Kidney tubule cell (primary cell): Measurements from ENCODE around the gene PNMA8A.
A peak's percentile ranks its signal among the peaks of the same experiment; 100 is the strongest.
"Not testable (repeated sequence)": the region's sequence is repeated elsewhere in the genome, so short reads cannot be mapped to it uniquely, and the experiment has no call there.

ENCODE experiments used
- DNase-seq: peaks from one replicate; pipeline ENCODE4 v3.0.0-alpha.2; 2018; ENCODE audit warnings: low spot score

PNMA8A gene

DNA sequence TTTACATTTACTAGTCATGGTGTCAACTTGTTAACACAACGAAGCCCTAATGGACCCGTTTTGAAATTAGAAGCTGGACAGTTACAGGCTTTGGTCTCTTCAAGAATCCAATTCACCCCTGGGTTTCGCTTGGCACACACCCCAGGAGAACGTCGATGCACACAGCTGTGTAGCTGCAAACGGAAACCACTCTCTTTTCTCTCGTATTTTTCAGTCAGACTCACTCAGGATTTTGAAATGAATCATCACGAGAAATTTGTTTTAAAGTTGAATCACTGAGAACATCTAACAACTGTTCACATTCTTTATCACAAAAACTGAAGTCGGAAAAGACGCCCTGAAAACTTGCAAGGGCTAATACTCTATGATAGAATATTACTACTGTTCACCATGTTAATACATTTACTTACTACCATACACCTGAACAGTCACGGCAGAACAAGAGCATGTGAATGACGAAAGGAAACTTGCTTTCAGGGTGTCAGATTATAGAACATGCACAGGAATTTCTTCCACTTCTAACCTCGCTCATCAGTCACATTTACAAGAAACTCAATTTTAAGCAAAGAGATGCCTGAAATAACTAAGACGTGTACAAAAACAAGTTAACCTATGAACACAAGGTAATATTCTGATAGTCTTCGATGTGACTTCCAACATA lies 4.7 kb downstream of the PNMA8A start:
- peak; percentile 24 for DNase-seq

DNA sequence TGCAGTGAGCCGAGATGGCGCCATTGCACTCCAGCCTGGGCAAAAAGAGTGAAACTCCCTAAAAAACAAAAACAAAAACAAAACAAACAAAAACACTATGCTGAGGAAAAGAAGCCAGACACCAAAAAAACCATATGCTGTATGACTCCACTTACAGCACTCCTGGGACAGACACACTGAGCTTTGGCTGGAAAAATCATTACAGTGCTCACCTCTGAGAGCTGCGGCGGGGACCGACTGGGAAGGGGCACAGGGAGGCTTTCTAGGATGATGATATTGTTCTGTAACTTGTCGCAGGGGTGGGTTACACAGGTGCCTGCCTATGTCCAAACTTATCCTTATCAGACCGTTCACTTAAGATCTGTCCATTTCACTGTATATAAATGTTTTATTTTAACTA lies 7.8 kb downstream of the PNMA8A start:
- no peak for DNase-seq

DNA sequence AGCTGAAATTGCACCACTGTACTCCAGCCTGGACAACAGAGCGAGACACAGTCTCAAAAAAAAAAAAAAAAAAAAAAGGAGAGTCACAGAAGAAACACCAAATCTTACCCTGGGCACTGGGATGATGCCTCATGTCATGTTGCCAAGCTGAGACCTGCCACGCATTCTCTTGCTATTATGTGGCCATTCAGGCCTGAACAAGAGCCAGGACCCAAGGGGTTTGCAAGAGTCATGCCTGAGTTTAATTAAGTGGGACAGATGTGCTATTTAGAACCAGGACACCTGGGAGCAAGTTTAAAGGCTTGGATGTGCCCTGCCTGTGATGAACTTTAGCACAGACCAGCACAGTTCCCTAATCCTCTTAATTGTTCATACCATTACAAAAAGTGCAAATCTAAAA lies 9.8 kb downstream of the PNMA8A start:
- no peak for DNase-seq

DNA sequence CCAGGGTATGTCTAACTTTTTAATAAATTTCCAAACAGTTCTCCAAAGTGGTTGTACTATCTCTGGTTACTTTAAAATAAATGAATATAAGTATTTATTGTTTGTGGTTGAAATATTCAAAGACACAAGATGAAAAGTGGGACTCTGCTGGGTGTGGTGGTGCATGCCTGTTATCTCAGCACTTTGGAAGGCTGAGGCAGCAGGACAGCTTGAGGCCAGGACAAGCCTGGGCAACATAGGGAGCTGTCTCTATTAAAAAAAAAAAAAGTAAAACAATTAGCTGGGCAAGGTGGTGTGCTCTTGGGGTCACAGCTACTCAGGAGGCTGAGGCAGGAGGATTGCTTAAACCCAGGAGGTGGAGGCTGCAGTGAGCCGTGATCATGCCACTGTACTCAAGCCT lies 10.4 kb downstream of the PNMA8A start:
- no peak for DNase-seq

DNA sequence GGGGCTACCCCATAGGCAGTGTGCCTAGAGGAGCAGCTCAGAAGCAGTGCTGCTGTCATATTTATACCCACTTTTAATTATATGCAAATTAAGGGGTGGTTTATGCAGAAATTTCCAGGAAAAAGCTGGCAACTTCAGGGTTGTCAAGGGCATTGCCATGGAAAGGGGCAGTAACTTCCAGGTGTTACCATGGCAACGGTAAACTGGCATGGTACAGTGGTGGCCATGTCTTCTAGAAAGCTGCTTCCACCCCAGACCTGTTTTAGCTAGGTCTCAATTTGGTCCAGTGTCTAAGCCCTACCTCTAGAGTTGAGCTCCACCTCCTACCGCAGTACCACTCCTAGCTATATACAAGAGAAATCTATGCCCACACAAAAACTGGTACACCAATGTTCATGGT lies 11.3 kb downstream of the PNMA8A start:
- no peak for DNase-seq

DNA sequence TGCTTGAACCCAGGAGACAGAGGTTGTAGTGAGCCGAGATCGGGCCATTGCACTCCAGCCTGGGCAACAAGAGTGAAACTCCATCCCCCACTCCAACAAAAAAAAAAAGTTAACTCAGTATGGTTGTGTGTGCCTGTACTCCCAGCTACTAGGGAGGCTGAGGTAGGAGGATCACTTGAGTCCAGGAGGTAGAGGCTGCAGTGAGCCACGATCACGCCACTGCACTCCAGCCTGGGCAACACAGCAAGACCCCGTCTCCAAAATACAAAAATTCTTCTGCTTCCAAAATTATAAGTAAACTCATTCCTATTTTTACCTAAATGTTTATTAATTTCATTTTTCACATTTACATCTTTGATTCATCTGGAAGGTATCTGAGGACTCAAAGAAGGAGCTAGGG lies 14.4 kb downstream of the PNMA8A start:
- DNase-seq, result no peak

DNA sequence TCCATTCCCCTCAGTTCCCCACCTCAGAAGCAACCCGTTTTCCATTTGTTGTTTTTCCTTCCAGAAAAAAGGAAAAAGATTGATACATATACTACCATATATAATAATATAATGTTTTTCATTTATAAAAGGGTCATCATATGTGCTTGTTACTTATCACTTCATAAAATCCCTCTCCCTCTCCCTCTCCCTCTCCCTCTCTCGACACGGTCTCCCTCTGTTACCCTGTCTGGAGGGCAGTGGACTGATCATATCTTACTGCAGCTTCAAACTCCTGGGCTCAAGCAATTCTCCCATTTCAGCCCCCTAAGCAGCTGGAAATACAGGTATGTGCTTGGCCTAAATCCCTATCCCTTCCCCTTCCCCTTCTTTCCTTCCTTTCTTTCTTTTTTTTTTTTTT lies 17.1 kb downstream of the PNMA8A start:
- no peak for DNase-seq

DNA sequence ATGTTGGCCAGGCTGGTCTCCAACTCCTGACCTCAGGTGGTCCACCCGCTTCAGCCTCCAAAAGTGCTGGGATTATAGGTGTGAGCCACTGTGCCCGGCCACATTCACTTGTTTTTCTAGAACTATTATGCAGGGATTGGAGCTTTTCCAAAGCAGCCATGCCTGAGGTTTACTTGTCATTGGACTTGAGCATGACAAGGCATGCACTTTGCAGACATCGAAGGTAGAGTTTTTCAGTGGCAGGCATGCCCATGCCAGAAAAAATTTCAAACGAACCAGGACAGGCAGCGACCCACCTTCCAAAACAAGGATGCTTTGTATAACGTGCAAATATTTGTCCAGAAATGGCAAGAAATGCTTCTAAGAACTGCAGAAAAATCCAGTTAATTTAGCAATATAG lies 17.7 kb downstream of the PNMA8A start:
- no peak for DNase-seq

DNA sequence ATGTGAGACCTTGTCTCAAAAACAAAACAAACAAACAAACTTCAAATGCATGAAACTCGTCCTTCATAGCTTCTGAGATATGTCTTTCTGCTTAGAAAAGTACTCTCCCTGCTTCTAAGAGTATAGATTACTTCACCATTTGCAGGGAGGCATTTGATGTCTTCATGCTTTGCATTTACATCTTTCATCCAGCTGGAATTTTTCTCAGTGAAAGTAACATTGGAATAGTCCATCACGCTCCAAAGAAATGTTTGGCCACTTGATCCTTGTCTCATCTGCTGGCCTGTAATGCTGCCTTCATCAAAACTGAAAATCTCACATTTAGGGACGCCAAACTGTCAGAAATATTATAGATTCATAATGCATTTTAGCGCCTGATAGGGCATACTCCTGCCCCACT lies 19.2 kb downstream of the PNMA8A start:
- DNase-seq, result no peak

DNA sequence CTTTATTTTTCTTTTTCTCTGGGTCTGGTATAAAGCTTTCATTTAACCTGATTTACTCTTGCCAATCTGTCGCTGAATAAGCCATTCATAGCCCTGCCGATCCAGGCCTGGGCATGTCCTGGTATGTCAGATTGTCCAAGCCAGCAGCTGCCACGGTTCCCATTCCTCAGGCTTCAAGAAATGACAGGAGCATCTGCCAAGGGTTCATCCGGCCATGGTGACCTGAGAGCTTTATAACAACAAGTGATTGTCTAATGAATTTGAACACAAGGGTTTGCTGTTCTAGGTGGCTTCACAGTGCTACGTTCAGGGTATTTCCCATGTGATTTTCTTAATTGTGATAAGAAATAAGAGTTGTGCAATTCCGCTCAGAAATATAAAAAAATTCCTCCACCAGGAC lies 20.0 kb downstream of the PNMA8A start:
- no peak for DNase-seq

DNA sequence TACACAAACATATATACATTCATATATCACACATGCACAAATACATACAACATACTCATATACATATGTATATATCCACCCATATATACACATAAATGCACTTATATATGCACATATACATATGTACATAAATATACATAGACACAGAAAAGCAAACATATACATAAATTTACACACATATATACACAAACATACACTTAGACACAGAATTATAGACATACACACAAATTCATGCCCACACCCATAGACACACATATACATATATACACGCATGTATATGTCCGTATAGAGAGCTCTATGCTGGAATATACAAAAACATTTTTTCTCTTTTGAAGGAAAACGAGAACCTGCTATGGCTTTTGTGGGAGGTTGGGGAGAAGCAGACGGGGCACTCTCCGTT lies 20.6 kb downstream of the PNMA8A start:
- no peak for DNase-seq

DNA sequence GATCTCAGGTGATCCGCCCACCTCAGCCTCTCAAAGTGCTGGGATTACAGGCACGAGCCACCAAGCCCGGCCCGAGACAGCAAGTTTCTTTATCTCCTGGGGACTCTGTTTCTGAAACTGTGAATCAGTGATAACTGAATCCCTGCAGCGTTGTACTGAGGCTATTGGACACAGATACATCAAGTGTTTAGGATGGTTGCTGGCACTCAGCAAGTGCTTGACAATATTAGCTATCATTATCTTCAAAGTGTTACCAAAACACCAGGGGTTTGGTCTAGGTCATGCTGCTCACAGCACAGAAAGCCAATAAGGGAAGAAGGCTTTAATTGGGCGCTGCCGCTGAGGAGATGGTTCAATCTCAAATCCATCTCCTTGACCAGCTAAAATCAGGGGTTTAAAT lies 22.1 kb downstream of the PNMA8A start:
- no peak for DNase-seq

DNA sequence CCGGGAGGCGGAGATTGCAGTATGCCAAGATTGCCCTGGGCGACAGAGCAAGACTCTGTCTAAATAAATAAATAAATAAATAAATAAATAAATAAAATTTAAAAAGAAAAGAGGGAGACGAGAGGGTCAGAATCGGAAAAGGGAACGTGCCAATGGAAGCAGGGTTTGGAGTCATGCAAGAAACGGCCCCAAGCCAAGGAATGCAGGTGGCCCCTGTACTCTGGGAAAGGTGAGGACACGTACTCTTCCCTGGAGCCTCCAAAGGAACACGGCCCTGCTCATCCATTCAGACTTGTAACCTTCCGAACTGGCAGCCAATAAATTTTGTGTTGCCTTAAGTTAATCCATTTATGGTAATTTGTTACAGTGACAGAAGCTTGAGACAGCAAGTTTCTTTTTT lies 22.8 kb downstream of the PNMA8A start:
- no peak for DNase-seq

DNA sequence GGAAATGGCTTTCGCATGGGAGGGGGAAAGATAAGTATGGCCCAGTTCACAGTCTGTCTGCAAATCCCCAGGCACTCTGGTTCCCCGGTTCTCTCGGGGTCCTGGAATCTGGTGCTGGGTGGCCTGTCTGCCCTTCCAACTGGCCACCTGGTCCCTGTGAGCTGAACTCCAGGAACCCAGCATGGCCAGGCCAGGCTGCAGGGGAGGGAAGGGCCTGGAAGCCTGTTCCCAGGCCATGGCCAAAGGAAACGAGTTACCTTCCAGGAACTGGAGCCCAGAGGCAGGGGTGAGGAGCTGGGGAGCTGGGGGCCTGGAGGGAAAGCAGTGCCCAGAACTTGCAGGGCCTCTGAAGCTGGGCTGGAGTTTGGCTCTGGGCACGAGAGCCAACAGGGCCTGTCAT lies 23.5 kb downstream of the PNMA8A start:
- no peak for DNase-seq

DNA sequence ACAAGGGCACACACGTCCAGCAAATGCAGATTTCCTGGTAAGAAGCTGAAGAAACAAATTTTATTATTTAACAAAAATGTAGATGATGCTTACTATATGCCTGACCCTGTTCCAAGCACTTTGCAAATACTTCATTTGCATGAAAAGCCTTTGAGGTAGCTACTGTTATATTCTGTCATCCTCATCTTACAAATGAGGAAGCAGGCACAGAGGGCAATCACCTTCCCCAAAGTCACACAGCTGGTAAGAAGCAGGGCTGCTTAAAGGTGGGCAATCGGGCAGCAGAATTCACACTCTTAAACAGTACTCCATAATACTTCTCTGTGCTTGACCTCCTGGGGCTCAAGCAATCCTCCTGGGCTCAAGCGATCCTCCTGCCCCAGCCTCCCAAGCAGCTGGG lies 24.4 kb downstream of the PNMA8A start:
- no peak for DNase-seq

DNA sequence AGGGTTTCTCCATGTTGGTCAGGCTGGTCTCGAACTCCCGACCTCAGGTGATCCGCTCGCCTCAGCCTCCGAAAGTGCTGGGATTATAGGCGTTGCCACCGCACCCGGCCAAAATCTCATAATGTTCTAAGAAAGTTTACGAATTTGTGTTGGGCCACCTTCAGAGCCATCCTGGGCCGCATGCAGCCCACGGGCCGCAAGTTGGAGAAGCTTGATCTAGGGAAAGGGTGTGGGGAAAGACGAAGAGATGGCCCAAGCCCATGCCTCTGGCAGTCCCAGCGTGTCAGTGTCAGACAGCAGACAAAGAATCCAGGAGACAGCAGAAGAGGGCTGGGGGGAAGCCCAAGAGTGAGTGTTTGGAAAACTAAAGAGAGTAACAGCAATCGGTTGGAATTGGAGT lies 25.3 kb downstream of the PNMA8A start:
- no peak for DNase-seq

DNA sequence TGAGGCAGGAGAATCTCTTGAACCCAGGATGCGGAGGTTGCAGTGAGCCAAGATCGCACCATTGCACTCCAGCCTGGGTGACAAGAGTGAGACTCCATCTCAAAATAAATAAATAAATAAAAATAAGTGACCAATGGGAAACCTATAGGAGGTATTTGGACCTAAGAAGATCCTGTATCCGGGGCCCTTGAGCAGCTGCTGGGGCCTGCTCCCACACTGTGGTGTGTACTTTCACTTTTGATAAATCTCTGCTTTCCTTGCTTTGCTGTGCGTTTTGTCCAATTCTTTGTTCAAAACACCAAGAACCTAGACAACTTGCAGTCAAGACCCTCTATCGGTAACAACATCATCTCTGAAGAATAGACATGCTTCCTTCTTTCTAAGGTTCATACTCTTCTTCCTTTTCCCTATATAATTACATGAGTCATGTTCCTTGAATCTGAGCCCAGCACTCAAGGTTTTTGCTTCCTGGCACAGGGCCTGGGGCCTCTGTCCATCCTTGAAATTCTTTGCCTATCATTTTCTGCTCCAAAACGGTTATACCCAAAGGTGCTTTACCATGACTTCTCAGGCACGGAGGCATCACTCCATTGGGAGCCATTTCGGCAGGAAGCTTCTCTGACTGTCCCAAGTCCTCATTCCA lies 28.4 kb downstream of the PNMA8A start:
- peak; percentile 61 for DNase-seq

DNA sequence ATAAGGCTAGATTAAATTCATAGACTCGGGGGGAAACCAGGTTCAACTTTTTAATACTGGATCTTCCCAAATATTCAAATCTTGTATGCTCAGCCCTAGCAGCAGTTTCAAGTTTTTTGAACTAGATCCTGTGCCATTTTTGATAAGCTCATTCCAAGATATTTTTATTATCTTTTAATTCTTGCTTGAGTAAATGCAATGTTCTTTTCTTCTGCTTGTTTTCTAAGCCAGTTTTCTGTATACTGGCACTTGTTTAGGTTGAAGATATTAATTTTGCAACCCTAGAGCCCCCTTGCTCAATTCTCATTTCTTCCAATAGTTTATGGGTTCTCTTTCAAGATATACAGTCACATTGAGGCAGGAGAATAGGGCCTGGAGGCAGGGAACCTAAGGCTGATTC lies 29.5 kb downstream of the PNMA8A start:
- DNase-seq, result no peak

DNA sequence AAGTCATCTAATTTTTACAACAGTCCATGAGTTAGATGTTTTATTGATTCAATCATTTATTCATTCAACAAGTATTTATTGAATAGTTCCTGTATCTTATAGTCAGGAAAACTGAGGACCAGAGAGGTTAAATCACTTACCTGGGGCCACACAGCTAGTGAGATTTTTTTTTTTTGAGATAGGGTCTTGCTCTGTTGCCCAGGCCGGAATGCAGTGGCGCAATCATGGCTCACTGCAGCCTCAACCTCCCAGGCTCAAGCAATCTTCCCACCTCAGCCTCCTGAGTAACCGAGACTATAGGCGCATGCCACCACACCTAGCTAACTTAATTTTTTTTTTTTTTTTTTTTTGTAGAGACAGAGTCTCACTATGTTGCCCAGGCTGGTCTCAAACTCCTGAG lies 35.7 kb downstream of the PNMA8A start:
- DNase-seq, result not testable (repeated sequence)

DNA sequence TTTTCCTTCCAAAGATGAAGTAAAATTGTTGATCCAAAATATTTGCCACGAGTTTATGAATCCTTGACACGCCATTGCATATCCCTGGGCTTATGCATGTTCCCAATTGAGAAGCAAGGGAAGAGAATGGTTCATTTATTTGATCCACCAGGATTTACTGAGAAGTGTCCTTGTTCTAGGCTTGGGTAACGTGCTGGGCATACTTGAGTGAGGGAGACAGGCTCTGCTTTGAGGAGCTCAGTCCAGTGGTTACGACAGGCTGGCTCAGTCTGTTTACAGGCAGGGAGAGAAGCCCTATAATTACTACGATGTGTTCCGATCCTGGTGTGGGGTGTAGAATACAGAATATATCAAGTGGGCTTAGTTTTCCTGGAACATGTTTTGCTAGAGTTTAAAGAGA lies 36.4 kb downstream of the PNMA8A start:
- no peak for DNase-seq

DNA sequence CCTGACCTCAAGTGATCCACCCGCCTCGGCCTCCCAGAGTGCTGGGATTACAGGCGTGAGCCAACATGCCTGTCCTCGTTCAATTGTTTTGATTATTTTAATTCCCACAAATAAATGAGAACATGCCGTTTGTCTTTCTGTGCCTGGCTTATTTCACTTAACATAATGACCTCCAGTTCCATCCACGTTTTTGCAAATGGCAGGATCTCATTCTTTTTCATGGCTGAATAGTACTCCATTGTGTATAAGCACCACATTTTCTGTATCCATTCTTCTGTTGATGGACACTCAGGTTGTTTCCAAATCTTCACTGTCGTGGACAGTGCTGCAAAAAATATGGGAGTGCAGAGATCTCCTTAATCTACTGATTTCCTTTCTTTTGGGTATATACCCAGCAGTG lies 37.9 kb downstream of the PNMA8A start:
- not testable (repeated sequence) for DNase-seq

DNA sequence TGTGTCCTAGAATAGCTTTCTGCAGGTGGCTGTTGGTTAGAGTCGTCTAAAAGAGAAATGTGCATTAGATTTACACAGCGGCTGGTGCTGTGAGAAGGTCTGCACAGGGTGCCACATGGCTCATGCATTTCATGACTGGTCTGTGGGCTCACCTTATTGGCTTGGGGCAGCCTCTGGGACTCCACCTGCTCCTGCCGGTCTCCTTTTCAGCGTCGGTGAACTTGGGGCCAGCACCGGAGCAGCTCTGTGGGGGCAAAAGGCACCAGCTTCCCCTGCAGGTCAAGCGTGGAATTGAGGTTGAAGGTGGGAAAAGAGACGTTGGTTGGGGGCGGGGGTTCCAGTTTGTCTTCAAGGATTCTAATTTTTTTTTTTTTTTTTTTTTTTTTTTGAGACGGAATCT lies 39.5 kb downstream of the PNMA8A start:
- no peak for DNase-seq

DNA sequence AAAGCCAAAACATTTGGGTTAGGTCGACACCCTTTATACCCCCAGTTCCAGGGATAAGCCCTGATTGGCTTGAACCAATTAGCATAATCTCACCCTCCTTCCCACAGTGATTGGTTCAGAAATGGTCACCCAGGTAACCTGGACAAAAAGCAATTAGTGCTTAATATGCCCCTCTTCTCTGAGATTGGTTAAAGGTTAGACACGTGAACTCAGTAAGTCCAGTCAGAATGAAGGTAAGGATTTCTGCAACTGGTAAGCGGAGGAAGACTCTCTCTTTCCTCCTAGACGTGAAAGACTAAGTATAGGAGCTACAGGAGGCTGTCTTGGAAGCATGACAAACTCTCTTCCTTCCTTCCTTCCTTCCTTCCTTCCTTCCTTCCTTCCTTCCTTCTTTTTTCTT lies 41.4 kb downstream of the PNMA8A start:
- no peak for DNase-seq
